HG03159 (cell line): Measurements from ENCODE around the gene KCNMB4.
A peak's percentile ranks its signal among the peaks of the same experiment; 100 is the strongest.
"Not testable (repeated sequence)": the region's sequence is repeated elsewhere in the genome, so short reads cannot be mapped to it uniquely, and the experiment has no call there.

Experiments
- ATAC-seq: cut with Tn5 transposase; IDR thresholded peaks from one replicate; pipeline ENCODE4 v1.9.1; 2021; ENCODE audit warnings: mild to moderate bottlenecking, moderate library complexity; ENCODE audit not compliant: unreplicated experiment

Gene KCNMB4

DNA sequence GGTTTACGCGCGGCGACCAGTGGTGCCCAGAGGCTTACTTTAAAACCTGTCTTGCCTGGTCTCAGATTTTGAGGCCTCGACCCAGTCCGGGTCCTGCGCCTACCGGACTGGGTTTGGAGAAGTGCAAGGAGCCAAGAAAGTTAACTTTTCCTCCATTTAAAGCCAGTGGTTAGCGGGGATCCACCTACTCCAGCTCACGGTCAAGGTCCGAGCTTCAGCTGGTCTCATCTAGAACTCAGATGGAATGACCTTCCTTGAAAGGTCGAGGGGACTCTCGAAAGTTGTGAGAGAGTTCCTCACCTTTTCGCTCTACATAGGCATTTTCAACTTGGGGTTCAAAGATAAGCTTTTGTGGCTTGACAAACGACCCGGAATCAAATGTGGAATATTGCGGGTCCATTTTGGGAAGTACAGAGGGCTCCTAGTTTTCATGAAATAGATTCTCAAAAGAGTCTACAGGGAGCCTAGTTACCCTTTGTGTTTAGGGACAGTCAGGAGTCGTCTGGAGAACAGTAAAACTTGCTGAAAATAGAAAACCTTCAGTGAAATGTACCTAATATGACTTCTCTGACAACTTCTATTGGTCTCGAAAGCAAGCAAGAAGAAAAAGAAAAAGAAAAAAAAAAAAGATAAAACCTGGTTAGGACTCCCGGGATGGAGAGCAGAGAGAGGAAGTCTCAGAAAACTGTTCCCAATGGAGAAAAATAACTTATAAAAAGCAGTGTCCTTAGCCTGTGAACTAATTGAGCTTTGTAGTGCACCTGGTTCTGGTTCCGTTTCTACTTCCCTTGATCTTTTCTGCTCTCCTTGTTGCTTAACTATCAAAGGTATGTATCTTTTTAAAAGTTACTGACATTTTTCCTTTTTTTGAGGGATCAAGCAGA is 1.4 kb downstream of the KCNMB4 start:
- ATAC-seq: no peak

GRCh38 chr12:70372881-70373280 is 6.8 kb downstream of the KCNMB4 start:
- no peak for ATAC-seq

- no peak for ATAC-seq
These were observed 13.8 kb downstream of the KCNMB4 start for GRCh38 chr12:70379846-70380245.

- ATAC-seq: no peak
These were observed 17.4 kb downstream of the KCNMB4 start for GRCh38 chr12:70383484-70383883.

- no peak for ATAC-seq
These were observed 17.8 kb downstream of the KCNMB4 start for GRCh38 chr12:70383886-70384285.

GRCh38 chr12:70386771-70387170 is 20.7 kb downstream of the KCNMB4 start:
- no peak for ATAC-seq

GRCh38 chr12:70389678-70390077 is 23.6 kb downstream of the KCNMB4 start:
- ATAC-seq: no peak

DNA sequence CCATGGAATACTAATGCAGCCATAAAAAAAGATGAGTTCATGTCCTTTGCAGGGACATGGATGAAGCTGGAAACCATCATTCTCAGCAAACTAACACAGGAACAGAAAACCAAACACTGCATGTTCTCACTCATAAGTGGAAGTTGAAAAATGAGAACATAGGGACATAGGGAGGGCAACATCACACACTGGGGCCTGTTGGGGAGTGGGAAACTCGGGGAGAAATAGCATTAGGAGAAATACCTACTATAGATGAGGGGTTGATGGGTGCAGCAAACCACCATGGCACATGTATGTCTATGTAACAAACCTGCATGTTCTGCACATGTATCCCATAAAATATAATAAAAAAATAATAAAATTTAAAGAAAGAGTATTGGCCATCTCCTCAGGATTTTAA is 26.5 kb downstream of the KCNMB4 start:
- ATAC-seq: not testable (repeated sequence)

DNA sequence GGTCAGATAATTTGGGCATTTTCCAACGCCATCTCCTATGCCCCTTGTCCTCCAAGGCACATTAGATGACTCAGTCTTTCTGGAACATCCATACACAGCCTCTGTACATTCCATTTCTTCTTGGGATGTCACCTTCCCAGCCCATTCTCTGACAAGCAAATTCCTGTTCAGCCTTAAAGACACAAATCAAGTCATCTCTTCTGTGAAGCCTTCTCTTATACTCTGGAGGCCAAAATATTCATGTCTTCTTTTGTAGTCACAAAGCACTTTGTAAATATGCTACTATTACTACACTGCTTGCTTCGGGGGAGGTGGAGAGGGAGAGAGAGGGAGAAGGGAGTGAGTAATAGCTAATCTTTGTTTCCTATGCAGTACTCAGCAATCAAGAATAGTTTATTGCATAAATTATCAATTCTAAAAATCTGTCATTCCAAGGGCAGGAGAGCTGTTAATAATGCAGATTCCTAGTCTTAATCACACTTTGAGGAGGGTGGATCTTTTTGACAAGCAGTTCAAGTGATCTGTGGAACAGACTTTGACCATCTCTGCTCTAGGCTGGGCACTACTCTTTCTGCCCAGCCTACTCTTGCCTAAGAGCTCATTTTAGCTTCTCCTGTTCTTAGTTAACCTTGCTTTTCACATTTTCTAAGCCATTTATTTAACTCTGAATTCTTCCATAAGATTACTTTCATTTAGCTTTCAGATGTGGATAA is 27.9 kb downstream of the KCNMB4 start:
- ATAC-seq: no peak

GRCh38 chr12:70398002-70398401 is 31.9 kb downstream of the KCNMB4 start:
- ATAC-seq: no peak

GRCh38 chr12:70398862-70399261 is 32.8 kb downstream of the KCNMB4 start:
- no peak for ATAC-seq

GRCh38 chr12:70399311-70399710 is 33.2 kb downstream of the KCNMB4 start:
- no peak for ATAC-seq

GRCh38 chr12:70400124-70400523 is 34.0 kb downstream of the KCNMB4 start:
- ATAC-seq: no peak

DNA sequence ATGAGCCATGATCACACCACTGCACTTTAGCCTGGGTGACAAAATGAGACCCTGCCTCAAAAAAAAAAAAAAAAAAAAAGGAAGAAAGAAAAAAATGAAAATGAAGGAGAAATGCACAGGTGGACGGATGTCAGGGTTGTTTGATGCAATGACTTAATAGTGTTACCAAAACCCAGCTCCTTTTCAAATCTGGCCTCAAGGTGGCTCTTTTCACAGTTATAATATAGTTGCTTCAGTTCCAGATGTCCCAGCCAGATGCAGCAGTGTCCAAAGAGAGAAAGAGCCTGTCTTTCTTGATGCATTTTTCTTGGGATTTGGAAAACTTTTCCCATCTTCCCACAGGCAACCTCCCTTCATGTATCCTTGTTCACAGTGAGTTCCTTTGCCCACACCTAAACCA is 36.5 kb downstream of the KCNMB4 start:
- no peak for ATAC-seq

GRCh38 chr12:70403826-70404225 is 37.7 kb downstream of the KCNMB4 start:
- no peak for ATAC-seq

DNA sequence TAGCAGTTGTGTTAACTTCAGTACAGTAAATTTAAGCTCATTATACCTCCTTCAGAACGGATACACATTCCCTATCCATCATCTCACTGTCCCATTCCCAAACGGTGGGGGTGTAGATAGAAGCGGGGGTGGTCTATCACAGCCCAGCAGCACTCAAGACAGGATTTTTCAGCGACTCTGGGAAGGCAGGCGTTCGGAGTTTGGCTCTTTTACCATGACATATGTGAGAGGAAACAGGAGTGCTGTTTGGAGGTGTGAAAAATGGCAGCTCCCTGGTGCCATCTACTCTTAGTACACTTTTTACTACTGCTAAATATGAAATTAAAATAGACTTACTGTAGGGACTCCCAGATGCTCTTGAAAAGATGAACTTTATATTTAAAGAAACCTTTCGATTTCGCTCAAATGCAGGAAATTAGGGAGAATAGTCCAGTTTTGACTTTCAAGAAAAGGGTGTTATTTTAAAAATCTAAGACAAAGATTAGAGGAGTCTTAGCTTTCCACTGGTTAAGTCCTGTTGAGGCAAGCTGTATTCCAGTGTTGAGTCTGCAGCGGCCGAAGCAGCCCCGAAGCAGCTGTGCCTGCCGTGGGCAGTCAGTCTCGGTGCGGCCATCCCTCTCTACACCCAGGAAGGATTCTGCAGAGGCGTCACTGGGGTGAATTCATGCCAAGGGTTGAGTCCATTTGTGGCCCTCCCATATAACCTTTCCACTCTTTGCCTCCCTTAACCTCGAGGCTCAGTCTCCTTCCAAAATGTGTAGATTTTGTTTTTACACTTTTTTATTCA is 42.1 kb downstream of the KCNMB4 start:
- no peak for ATAC-seq

GRCh38 chr12:70415987-70416386 is 49.9 kb downstream of the KCNMB4 start:
- ATAC-seq: peak; percentile 79

DNA sequence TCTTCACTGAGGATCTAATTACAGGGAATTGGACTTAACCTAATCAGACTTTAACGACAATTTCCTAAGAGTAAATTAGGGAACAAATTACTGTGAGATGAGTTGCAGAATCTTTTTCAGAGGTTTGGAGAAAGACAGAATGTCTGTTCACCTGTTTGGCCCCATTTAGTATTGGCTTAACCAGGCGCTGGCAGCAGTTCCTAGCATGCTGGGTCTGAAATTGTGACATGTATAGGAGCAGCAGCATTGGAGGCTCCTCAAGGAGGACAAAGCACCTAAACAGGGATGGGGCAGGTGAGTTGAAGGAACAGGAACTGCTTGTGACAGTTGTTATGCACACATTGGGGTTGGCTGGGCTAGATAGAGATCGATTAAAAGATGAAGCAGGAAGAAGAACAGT is 51.0 kb downstream of the KCNMB4 start:
- ATAC-seq: no peak

DNA sequence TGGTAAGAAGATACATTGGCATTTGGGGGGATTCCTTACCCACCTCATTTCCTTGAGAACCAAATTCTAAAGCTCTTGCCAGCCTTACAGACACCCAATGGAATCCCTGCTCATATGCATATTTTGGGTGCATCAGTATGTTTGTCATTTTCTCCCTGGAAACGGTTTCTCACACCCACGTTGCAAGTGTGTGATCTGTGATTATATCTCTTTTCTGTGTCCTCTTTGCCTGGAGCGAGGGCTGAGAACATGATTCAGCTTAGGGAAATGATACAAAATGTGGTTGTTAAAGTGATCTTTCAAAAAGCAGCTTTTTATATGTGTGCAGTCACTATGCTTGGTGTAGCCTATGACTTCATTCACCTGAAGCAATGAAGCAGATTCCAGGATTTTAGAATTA is 52.0 kb downstream of the KCNMB4 start:
- ATAC-seq: no peak

GRCh38 chr12:70422631-70423030 is 56.5 kb downstream of the KCNMB4 start:
- ATAC-seq: no peak

DNA sequence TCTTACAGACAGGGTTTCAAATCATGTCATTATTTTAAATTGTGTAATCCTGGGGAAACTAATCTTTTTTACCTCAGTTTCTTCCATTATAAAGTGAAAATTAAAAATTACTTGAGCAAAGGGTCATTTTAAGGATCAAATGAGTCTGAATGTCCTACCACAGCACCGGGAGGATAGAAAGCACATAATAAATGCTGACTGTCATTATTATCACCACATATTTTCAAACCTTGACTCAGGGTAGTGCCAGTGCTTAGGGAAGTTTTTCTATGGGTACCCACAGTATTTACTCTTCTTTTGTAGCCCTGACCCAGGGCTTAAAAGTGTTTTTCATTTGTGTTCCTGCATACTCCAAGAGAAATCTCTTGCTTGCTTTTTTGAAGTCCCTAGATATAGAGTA is 60.5 kb downstream of the KCNMB4 start:
- ATAC-seq: no peak
